SKM-1 treated with dmso at 0.1 percent for 144 hours (cell line): ENCODE data around the gene AIFM2.

Source experiments
- DNase-seq: peaks from one replicate; lab custom pipeline; 2025; ENCODE audit not compliant: unreplicated experiment; lab: John Stamatoyannopoulos, UW

The AIFM2 gene

GRCh38 chr10:70146489-70147258 is 14.0 kb upstream of the AIFM2 start, which contains the start of gene TYSND1:
TSS of gene TYSND1 (minus strand) at chr10:70146700. CDS start at chr10:70146586, 114 bp downstream.
- DNase-seq = peak; percentile 94

GRCh38 chr10:70145666-70146488 is 13.3 kb upstream of the AIFM2 start:
- DNase-seq = peak; percentile 16

- no peak for DNase-seq
These were observed 12.6 kb upstream of the AIFM2 start for GRCh38 chr10:70145166-70145665.

- DNase-seq = no peak
These were observed 11.9 kb upstream of the AIFM2 start for GRCh38 chr10:70144372-70145110.

GRCh38 chr10:70142555-70142954 is 9.9 kb upstream of the AIFM2 start:
- no peak for DNase-seq

- DNase-seq = no peak
These were observed 7.7 kb upstream of the AIFM2 start for GRCh38 chr10:70140297-70140696.

GRCh38 chr10:70139997-70140250 is 7.3 kb upstream of the AIFM2 start:
- DNase-seq = no peak

- DNase-seq = no peak
These were observed 6.7 kb upstream of the AIFM2 start for GRCh38 chr10:70139151-70139996.

- no peak for DNase-seq
These were observed 5.6 kb upstream of the AIFM2 start for GRCh38 chr10:70137927-70138883.

- no peak for DNase-seq
These were observed 4.5 kb upstream of the AIFM2 start for GRCh38 chr10:70137135-70137534.

GRCh38 chr10:70135684-70136083 is 3.1 kb upstream of the AIFM2 start:
- DNase-seq = no peak

GRCh38 chr10:70135046-70135445 is 2.4 kb upstream of the AIFM2 start:
- no peak for DNase-seq

- no peak for DNase-seq
These were observed 1.1 kb downstream of the AIFM2 start for GRCh38 chr10:70131560-70131937.

- no peak for DNase-seq
These were observed 1.6 kb downstream of the AIFM2 start for GRCh38 chr10:70130878-70131559.

GRCh38 chr10:70126700-70127395 is 5.8 kb downstream of the AIFM2 start:
- DNase-seq = no peak

- DNase-seq = peak; percentile 34
These were observed 6.6 kb downstream of the AIFM2 start for GRCh38 chr10:70125918-70126552.

GRCh38 chr10:70124918-70125317 is 7.7 kb downstream of the AIFM2 start:
- DNase-seq = no peak

GRCh38 chr10:70124415-70124814 is 8.2 kb downstream of the AIFM2 start:
- DNase-seq = no peak
